ENCODE data around the gene CAMKK1.

GRCh38 chr17:3852561-3852960, 40.3 kb downstream of the CAMKK1 start:
- TF ChIP-seq PAX5 (IDR thresholded peaks at IDR 0.05; ENCODE audit: insufficient read depth, low read length, severe bottlenecking) (no peak), TAF1 (IDR thresholded peaks at IDR 0.05; ENCODE audit: low read depth, low read length) (no peak), POLR2AphosphoS5 (IDR thresholded peaks at IDR 0.05; ENCODE audit: low read depth, low read length) (no peak), POLR2A (IDR thresholded peaks at IDR 0.05; ENCODE audit: low read depth, low read length) (no peak), SPI1 (IDR thresholded peaks at IDR 0.05; ENCODE audit: low read depth, low read length) (no peak)

All from GM12891 (cell line).